ENCODE results near the gene G6PD. TPM values are rescaled to one million over a fixed set of nuclear protein-coding genes. Genes with fewer than 3 reads are reported as not detected.

The G6PD gene
- total RNA-seq, 1 experiment from 2014 or later, result 68.7 TPM

DNA sequence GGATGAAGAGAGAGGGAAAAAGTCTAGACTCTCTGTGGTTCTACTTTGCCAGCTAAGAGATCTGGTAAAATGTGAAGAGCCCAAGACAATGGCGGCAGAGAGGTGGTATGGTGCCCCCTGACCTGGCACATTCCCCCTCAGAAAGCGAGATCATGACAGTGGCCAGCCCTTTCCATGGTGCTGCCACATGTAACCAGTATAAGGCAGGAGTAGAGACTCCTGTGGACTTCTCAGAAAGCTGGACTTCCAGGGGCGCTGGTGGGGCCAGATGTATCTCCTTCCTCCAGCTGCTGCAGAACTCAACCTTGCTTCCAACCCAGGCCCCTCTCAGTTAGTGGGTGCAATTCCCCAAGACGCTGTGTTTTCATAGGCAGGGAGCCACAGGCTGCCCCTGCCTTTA, 47.8 kb upstream of the G6PD start:
- Histone ChIP-seq H3K9me3 (ENCODE audit: control insufficient read depth, low read depth, low read length) (peaks cover 53% of the 10 kb centered on the region), H3K23me2 (ENCODE audit: insufficient read length, low read depth, low read length, poor library complexity, severe bottlenecking) (no peaks in the 10 kb centered on the region), H3K56ac (ENCODE audit: insufficient read length, low read depth, low read length) (no peak overlapping the region), H3K4me1 (ENCODE audit: insufficient read depth, low read length) (no peaks in the 10 kb centered on the region), H2BK5ac (ENCODE audit: insufficient read length, low read length) (no peak overlapping the region), H3K79me2 (ENCODE audit: insufficient read depth, low read length) (no peaks in the 10 kb centered on the region), H3K9ac (ENCODE audit: extremely low read depth, insufficient read length, low read length) (no peak overlapping the region), H3K4ac (ENCODE audit: low read depth, low read length) (no peak overlapping the region), H3K79me1 (ENCODE audit: insufficient read depth, low read depth, low read length, poor library complexity, severe bottlenecking) (no peaks in the 10 kb centered on the region), H4K20me1 (ENCODE audit: control insufficient read depth, insufficient read depth, insufficient read length) (no peaks in the 10 kb centered on the region), H2AK5ac (ENCODE audit: insufficient read length, low read length) (no peak overlapping the region), H4K8ac (replicated peaks; ENCODE audit: insufficient read length, low read depth, low read length) (no peak overlapping the region), H3T11ph (ENCODE audit: low read length) (no peak overlapping the region), H3K23ac (ENCODE audit: insufficient read length, low read depth, low read length) (no peak overlapping the region), H2BK12ac (ENCODE audit: insufficient read length, low read depth, low read length) (no peak overlapping the region), H2BK15ac (ENCODE audit: low read depth, low read length) (no peak overlapping the region), H2BK20ac (ENCODE audit: low read depth, low read length, poor library complexity, severe bottlenecking) (no peak overlapping the region), H3K18ac (ENCODE audit: insufficient read length, low read depth, low read length) (no peak overlapping the region), H4K5ac (ENCODE audit: insufficient read length, low read depth, low read length) (no peak overlapping the region), H4K91ac (ENCODE audit: insufficient read length, low read depth, low read length) (no peak overlapping the region), H3K4me2 (ENCODE audit: insufficient read depth, insufficient read length, low read length) (no peak overlapping the region), H3K27me3 (ENCODE audit: insufficient read depth, low read length) (no peaks in the 10 kb centered on the region), H2BK120ac (ENCODE audit: low read depth, low read length, poor library complexity, severe bottlenecking) (no peak overlapping the region), H3K14ac (ENCODE audit: insufficient read depth, low read length) (no peak overlapping the region), H3K27ac (ENCODE audit: insufficient read length, low read depth, low read length) (no peak overlapping the region), H2AFZ (ENCODE audit: low read length) (no peak overlapping the region)
- TF ChIP-seq, protein P1, sequence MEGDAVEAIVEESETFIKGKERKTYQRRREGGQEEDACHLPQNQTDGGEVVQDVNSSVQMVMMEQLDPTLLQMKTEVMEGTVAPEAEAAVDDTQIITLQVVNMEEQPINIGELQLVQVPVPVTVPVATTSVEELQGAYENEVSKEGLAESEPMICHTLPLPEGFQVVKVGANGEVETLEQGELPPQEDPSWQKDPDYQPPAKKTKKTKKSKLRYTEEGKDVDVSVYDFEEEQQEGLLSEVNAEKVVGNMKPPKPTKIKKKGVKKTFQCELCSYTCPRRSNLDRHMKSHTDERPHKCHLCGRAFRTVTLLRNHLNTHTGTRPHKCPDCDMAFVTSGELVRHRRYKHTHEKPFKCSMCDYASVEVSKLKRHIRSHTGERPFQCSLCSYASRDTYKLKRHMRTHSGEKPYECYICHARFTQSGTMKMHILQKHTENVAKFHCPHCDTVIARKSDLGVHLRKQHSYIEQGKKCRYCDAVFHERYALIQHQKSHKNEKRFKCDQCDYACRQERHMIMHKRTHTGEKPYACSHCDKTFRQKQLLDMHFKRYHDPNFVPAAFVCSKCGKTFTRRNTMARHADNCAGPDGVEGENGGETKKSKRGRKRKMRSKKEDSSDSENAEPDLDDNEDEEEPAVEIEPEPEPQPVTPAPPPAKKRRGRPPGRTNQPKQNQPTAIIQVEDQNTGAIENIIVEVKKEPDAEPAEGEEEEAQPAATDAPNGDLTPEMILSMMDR (conservative IDR thresholded peaks at IDR 0.05), result no peak
- DNase-seq, result no peak
- Mint-ChIP-seq H3K36me3 (ENCODE audit: insufficient read depth in 1 of 3, low read depth in 3 of 3) (peaks cover 17 to 23% (median 21%) of the 10 kb centered on the region in 3 experiments), H3K4me3 (no peak overlapping the region), H3K9me3 (peaks cover 75 to 76% of the 10 kb centered on the region in 2 experiments), H3K4me1 (peaks cover 14 to 17% of the 10 kb centered on the region in 2 experiments), H3K27ac (no peak overlapping the region), H3K27me3 (ENCODE audit: low read depth) (peaks cover 5% of the 10 kb centered on the region)
- no CpG with 5 or more reads among the region's 4 CpGs for WGBS (ENCODE audit: extremely low coverage, insufficient read length, low lambda C conversion rate)

Data from H9 (cell line).